Activated CD4-positive, alpha-beta T cell treated with anti-CD3 and anti-CD28 coated beads for 36 hours (primary cell): ENCODE data around the gene ITGA11. TPM values are rescaled to one million over a fixed set of nuclear protein-coding genes. Genes with fewer than 3 reads are reported as not detected.
A peak's percentile ranks its signal among the peaks of the same experiment; 100 is the strongest.

Experiments
- ATAC-seq: fragments of 200-7000 bp; cut with Tn5 transposase; one replicate; pipeline ENCODE4 v1.10.0; 2021; ENCODE audit warnings: mild to moderate bottlenecking, moderate library complexity
- CTCF ChIA-PET: fragments of 350-600 bp; sonication (Branson Sonifier 250); formaldehyde crosslinking; loops from one replicate; lab custom pipeline; 2021; ENCODE audit warnings: antibody characterized with exemption; lab: Charles Lee
- POLR2A ChIA-PET: fragments of 350-600 bp; sonication (Branson Sonifier 250); formaldehyde crosslinking; loops from one replicate; lab custom pipeline; 2021; ENCODE audit warnings: antibody characterized with exemption, inconsistent platforms; lab: Charles Lee
- DNase-seq: peaks from one replicate; pipeline ENCODE4 v3.0.0-alpha.2; 2020
- H3K27ac Mint-ChIP-seq: one replicate; pipeline ENCODE4 v1.8.0; 2021; ENCODE audit warnings: mixed read lengths
- H3K27me3 Mint-ChIP-seq: one replicate; pipeline ENCODE4 v1.8.0; 2021; ENCODE audit warnings: mixed read lengths
- H3K36me3 Mint-ChIP-seq: one replicate; pipeline ENCODE4 v1.8.0; 2021; ENCODE audit warnings: low read depth, mixed read lengths
- H3K4me1 Mint-ChIP-seq: one replicate; pipeline ENCODE4 v1.8.0; 2021; ENCODE audit warnings: mixed read lengths
- H3K4me3 Mint-ChIP-seq: one replicate; pipeline ENCODE4 v1.8.0; 2021; ENCODE audit warnings: mild to moderate bottlenecking, moderate library complexity, mixed read lengths
- H3K9me3 Mint-ChIP-seq: one replicate; pipeline ENCODE4 v1.8.0; 2021; ENCODE audit warnings: low read depth, mixed read lengths
- intact Hi-C, 2 experiments: fragments of 100-400 bp; cut with DNase I in 1 of 2; cut with micrococcal nuclease in 1 of 2; formaldehyde crosslinking; loops; one replicate each; pipeline versions ENCODE4 v1.14.2 to v1.15.1; 2022 to 2024; cut with DNase I, micrococcal nuclease
- total RNA-seq, 2 experiments: library from RNA; stranded (reverse); gene quantifications; one replicate each; pipeline ENCODE4 v1.2.3, GENCODE V29; 2021

The ITGA11 gene
- total RNA-seq, 2 experiments from 2014 or later = 2.9 to 3.2 TPM

- Mint-ChIP-seq H3K36me3 (no peaks in the 10 kb centered on the region), H3K27me3 (no peaks in the 10 kb centered on the region), H3K9me3 (no peaks in the 10 kb centered on the region), H3K27ac (no peak overlapping the region), H3K4me1 (no peaks in the 10 kb centered on the region), H3K4me3 (no peak overlapping the region)
- intact Hi-C loops = no loop called here
- CTCF ChIA-PET = interaction anchor here (2.4 kb wide), 1 partner anchor 12 kb away, joined by 6 read pairs; no protein-coding TSS in a partner anchor
- no peak for ATAC-seq
- POLR2A ChIA-PET = no interaction called here
- peak; percentile 2 for DNase-seq
Measured at GRCh38 chr15:68318008-68318835, 113.7 kb downstream of the ITGA11 start.

- Mint-ChIP-seq H3K4me3 (no peak overlapping the region), H3K27me3 (no peaks in the 10 kb centered on the region), H3K9me3 (no peaks in the 10 kb centered on the region), H3K27ac (no peak overlapping the region), H3K4me1 (no peaks in the 10 kb centered on the region), H3K36me3 (no peaks in the 10 kb centered on the region)
- ChIA-PET POLR2A (no interaction called here), CTCF (interaction anchor here (2.4 kb wide), 1 partner anchor 11 kb away, joined by 6 read pairs; no protein-coding TSS in a partner anchor)
- DNase-seq (peak; percentile 1), ATAC-seq (no peak)
- intact Hi-C loops = no loop called here
Measured at GRCh38 chr15:68317281-68318007, 114.5 kb downstream of the ITGA11 start.

DNA sequence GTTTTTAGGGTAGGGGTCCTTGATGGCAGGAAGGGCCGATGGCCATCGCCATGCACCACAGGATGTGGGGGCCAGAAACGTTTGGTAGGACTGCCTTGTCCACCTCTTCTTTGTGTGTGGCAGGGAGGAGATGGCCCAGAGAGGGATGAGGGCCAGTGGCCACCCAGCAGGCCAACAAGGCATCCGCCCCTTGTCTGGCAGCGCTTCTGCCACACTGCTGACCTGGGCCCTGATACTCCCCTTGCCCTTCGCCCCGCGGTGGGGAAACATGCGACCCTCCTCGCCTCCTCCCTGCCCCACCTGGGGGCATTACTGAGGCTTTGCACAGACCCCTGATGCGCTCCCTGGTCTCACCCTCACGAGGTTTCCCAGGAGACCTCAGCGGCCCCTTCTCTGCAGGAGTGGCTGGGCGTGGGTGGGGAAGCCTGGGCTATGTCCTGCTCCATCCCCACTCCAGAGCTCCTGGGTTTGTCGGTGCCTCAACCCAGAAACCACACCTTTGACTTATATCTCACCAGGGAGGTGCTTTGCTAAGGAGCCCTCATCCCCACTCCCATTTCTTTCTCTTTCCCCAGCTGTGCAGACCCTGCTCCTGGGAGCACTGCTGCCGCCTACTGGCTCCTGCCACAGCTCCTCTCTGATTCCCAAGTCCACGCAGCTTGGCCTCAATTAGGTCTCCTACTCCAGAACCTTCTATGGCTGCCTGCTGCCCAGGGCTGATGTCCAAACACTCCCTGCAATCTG is 115.7 kb downstream of the ITGA11 start:
- H3K27me3 Mint-ChIP-seq = no peaks in the 10 kb centered on the region
- ChIA-PET POLR2A (no interaction called here), CTCF (interaction anchor here (1.4 to 2.4 kb wide), 2 partner anchors 10 to 12 kb away, joined by 4 to 6 read pairs; no protein-coding TSS in a partner anchor)
- no peak for DNase-seq
- H3K4me3 Mint-ChIP-seq = no peak overlapping the region
- H3K4me1 Mint-ChIP-seq = no peaks in the 10 kb centered on the region
- no peaks in the 10 kb centered on the region for H3K36me3 Mint-ChIP-seq
- no peak overlapping the region for H3K27ac Mint-ChIP-seq
- H3K9me3 Mint-ChIP-seq = no peaks in the 10 kb centered on the region
- intact Hi-C loops = no loop called here
- no peak for ATAC-seq

DNA sequence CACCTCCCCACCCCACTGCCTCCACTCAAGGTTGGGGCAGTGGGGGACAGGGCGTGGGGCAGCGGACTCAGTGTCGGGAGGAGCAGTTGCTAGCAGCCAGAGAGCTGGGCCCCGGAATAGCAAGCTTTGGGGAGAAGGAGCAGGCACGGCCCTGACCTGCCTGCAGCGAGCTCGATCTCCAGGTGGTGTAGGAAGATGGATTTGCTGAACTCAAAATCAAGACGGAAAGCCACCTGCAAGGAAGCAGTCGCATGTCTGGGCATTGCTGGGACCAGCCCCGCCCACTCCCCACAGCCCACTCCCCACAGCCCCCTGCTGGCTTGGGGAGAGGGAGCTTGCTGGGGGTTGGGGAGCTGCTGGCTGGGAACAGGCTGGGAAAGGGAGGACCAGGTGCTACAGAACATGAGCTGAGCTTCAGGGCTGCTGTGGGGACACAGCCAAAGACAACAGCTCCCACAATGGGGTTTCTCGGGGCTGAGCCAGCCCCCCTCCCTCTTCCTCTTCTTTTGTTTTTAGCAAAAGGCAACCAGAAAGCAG is 116.4 kb downstream of the ITGA11 start:
- Mint-ChIP-seq H3K4me1 (no peaks in the 10 kb centered on the region), H3K27ac (no peak overlapping the region), H3K27me3 (no peaks in the 10 kb centered on the region), H3K4me3 (no peak overlapping the region), H3K9me3 (no peaks in the 10 kb centered on the region), H3K36me3 (no peaks in the 10 kb centered on the region)
- ATAC-seq (no peak), DNase-seq (no peak)
- CTCF ChIA-PET = interaction anchor here (1.4 to 2.4 kb wide), 2 partner anchors 9 to 13 kb away, joined by 4 to 6 read pairs; no protein-coding TSS in a partner anchor
- intact Hi-C loops = no loop called here
- POLR2A ChIA-PET = no interaction called here

DNA sequence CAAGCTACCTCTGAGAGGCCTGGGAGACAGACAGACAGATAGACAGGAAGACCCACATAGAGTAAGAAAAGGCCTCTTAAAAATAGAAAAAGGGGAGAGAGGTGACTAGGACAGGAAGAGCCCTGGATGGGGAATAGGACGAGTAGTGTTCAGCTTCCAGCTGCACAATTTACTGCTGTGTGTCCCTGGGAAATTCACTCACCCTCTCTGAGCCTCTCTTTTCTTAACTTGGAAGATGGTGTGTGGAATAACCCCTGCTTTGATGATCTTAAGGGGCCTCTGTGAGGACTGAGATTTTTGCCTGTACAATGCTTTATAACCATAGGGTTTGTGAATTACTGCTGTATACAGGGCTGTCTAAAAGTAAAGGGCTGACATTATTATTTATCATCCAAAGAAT is 116.9 kb downstream of the ITGA11 start:
- CTCF ChIA-PET = interaction anchor here (1.4 kb wide), 1 partner anchor 13 kb away, joined by 4 read pairs; no protein-coding TSS in a partner anchor
- ATAC-seq = no peak

DNA sequence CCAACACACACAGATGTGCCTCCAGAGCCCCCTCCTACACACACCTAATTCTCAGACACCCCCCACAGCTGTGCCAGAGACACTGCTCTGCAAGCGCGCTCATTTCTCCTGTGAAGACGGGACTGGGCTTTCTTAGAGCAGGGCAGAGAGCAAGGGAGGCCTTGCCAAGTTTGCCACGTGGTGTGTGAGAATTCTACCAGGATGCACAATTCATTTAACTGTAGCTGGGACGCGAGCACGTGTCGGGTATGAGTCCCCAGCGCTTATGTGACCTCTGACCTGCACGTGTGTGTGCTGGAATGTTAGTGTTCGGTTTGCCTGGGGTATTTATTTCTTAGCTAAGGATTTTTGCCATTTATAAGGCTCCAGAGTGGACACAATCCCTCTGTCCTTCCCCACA is 117.4 kb downstream of the ITGA11 start:
- intact Hi-C loops = no loop called here
- DNase-seq (no peak), ATAC-seq (no peak)
- POLR2A ChIA-PET = no interaction called here
- CTCF ChIA-PET = interaction anchor here (1.4 kb wide), 1 partner anchor 14 kb away, joined by 4 read pairs; no protein-coding TSS in a partner anchor
- H3K4me3 Mint-ChIP-seq = no peak overlapping the region
- no peaks in the 10 kb centered on the region for H3K36me3 Mint-ChIP-seq
- no peaks in the 10 kb centered on the region for H3K9me3 Mint-ChIP-seq
- no peaks in the 10 kb centered on the region for H3K27me3 Mint-ChIP-seq
- no peak overlapping the region for H3K27ac Mint-ChIP-seq
- H3K4me1 Mint-ChIP-seq = no peaks in the 10 kb centered on the region

More for the DNA sequence above, 116.9 kb downstream of the ITGA11 start:
- H3K27me3 Mint-ChIP-seq = no peaks in the 10 kb centered on the region
- DNase-seq = no peak
- no peaks in the 10 kb centered on the region for H3K36me3 Mint-ChIP-seq
- H3K9me3 Mint-ChIP-seq = no peaks in the 10 kb centered on the region
- H3K4me1 Mint-ChIP-seq = no peaks in the 10 kb centered on the region
- H3K27ac Mint-ChIP-seq = no peak overlapping the region
- POLR2A ChIA-PET = no interaction called here
- intact Hi-C loops = no loop called here
- no peak overlapping the region for H3K4me3 Mint-ChIP-seq

DNA sequence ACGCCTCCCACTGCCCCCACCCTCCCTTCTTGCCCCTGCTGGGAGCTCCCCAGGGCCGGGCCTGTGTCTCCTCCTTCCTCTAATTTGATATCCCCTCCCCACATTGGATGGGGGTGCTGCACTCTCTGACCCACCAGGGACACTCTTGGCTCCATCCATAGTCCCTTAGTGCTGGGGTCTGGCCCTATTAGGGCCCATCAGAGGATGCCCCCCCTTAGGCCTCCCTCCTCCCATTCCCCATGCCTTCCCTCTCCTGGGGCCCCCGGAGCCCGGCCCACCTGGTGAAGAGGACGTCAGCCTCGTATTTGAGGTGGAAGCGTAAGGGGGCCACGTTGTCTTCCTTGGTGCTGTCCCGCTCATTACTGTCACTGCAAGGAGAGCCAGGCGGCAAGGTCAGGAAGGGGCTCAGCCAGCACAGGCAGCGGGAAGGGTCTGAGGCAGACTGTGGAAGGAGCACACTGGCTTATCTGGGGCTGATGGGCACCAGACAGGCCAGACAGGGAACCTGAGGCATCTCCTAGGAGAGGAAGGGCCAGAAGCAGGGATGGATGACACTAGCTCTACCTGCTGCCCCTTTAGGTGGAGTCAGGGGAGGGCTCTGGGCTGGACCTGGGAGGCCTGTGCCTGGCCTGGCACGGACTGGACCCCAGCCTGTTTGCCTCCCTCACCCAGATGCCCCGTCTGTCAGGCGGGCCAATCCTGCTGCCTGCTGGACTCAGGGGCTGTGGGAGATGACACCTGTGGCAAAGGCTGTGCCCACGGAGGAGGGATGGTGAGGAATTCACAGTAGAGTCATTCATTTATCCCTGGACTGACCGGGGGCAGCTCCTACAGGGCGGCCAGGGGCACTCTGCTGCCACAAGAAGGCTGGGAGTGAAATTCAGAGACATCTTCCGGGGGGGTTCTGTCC is 118.2 kb downstream of the ITGA11 start:
- H3K4me3 Mint-ChIP-seq = no peak overlapping the region
- no peaks in the 10 kb centered on the region for H3K27me3 Mint-ChIP-seq
- DNase-seq (peak; percentile 2), ATAC-seq (no peak)
- intact Hi-C loops = no loop called here
- no peaks in the 10 kb centered on the region for H3K36me3 Mint-ChIP-seq
- no peaks in the 10 kb centered on the region for H3K9me3 Mint-ChIP-seq
- H3K27ac Mint-ChIP-seq = no peak overlapping the region
- no peaks in the 10 kb centered on the region for H3K4me1 Mint-ChIP-seq
- POLR2A ChIA-PET = no interaction called here
- CTCF ChIA-PET = interaction anchor here (0.6 to 0.7 kb wide), 2 partner anchors 12 to 350 kb away, joined by 3 read pairs; no protein-coding TSS in a partner anchor

- ChIA-PET CTCF (interaction anchor here (0.5 to 0.9 kb wide), 2 partner anchors 69 to 229 kb away, joined by 3 to 4 read pairs; no protein-coding TSS in a partner anchor), POLR2A (no interaction called here)
- Mint-ChIP-seq H3K4me3 (no peak overlapping the region), H3K27me3 (no peaks in the 10 kb centered on the region), H3K27ac (no peak overlapping the region), H3K36me3 (no peaks in the 10 kb centered on the region), H3K4me1 (no peaks in the 10 kb centered on the region), H3K9me3 (no peaks in the 10 kb centered on the region)
- intact Hi-C loops = no loop called here
- peak; percentile 12 for DNase-seq
- ATAC-seq = no peak
Measured at GRCh38 chr15:68312701-68313204, 119.2 kb downstream of the ITGA11 start.

DNA sequence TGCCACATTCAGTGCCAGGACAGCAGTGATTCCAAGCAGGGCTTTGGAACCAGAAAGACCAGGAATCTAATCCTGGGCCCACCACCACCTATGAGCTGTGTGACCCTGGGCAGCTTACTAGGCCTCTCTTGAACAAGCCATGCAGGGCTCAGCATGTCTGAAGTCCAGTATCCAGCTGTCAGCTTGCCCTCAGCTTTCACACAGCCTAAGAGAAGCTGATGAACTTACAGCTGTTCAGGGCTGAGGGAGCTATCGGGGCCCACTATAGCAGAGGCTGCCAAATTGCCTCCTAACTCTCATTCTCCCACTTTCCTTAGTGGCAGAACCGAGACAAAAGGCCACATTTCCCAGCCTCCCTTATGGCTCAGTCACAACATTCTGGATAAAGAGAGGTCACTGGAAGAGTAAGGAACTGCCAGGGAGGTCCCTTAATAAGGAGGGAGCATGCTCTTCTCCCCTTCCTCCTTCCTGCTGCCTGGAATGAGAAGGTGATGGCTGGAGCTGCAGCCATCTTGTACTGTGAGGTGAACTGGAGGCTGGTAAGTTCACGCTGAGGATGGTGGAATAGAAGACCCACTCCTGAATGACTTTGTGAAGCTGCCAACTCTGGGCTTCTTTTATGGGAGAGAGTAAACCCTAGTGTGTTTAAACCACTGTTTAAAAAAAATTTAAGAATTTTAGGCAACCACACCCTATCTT is 120.0 kb downstream of the ITGA11 start:
- no peak overlapping the region for H3K27ac Mint-ChIP-seq
- DNase-seq (no peak), ATAC-seq (no peak)
- no peaks in the 10 kb centered on the region for H3K36me3 Mint-ChIP-seq
- intact Hi-C loops = no loop called here
- no peak overlapping the region for H3K4me3 Mint-ChIP-seq
- ChIA-PET CTCF (interaction anchor here (0.7 to 0.9 kb wide), 2 partner anchors 61 to 70 kb away, joined by 3 read pairs; no protein-coding TSS in a partner anchor), POLR2A (no interaction called here)
- H3K9me3 Mint-ChIP-seq = no peaks in the 10 kb centered on the region
- H3K4me1 Mint-ChIP-seq = peaks cover under 1% of the 10 kb centered on the region
- H3K27me3 Mint-ChIP-seq = no peaks in the 10 kb centered on the region

DNA sequence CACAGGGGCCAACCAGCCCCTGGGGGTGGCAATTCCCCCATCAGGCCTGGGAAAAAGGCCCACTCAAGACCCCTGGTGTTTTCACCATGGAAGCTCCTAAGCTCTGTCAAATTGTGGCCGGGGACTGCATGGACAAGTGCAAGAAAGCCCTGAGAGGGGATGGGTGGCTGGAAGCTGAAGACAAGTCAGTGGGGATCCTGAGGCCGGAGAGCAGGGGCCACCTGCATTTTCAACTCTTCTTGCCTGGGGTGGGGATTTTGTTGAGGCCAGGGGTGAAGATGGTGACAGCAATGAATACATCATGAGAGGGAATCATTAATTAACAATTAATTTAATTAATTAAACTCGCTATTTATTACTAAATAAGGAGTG is 120.5 kb downstream of the ITGA11 start:
- Mint-ChIP-seq H3K9me3 (no peaks in the 10 kb centered on the region), H3K27ac (no peak overlapping the region), H3K36me3 (no peaks in the 10 kb centered on the region), H3K4me1 (peaks cover 6% of the 10 kb centered on the region), H3K27me3 (no peaks in the 10 kb centered on the region), H3K4me3 (no peak overlapping the region)
- ChIA-PET POLR2A (no interaction called here), CTCF (interaction anchor here (0.7 kb wide), 2 partner anchors 61 to 79 kb away, joined by 3 read pairs; no protein-coding TSS in a partner anchor)
- DNase-seq (no peak), ATAC-seq (no peak)
- intact Hi-C loops = no loop called here
